Omental fat pad (tissue), 4 donors: ENCODE measurements around the gene LRRC71. TPM values are rescaled to one million over a fixed set of nuclear protein-coding genes. Genes with fewer than 3 reads are reported as not detected.
"Not testable (repeated sequence)": the region's sequence is repeated elsewhere in the genome, so short reads cannot be mapped to it uniquely, and the experiment has no call there.

Source experiments
- ATAC-seq: fragments of 150-250 bp; one replicate; pipeline ENCODE4 v1.9.1; 2016; ENCODE audit warnings: mild to moderate bottlenecking, moderate library complexity; ENCODE audit not compliant: low FRiP score
- DNase-seq: peaks from one replicate; pipeline ENCODE4 v3.0.0-alpha.2; 2019; ENCODE audit warnings: low spot score
- CTCF ChIP-seq, 3 donors: fragments of 450-650 bp; IDR thresholded peaks; one replicate each; pipeline ENCODE4 v1.5.1; 2016 to 2017; ENCODE audit warnings: antibody characterized with exemption in 3 of 3, mild to moderate bottlenecking in 3 of 3, moderate library complexity in 2 of 3
- total RNA-seq, 4 donors: library from RNA; depleted of rRNA; stranded (reverse); fragments of >200 nt; gene quantifications; one replicate each; pipeline ENCODE4 v1.1.0, GENCODE V29; 2016

LRRC71 gene
- total RNA-seq, 4 donors from 2014 or later: not detected

DNA sequence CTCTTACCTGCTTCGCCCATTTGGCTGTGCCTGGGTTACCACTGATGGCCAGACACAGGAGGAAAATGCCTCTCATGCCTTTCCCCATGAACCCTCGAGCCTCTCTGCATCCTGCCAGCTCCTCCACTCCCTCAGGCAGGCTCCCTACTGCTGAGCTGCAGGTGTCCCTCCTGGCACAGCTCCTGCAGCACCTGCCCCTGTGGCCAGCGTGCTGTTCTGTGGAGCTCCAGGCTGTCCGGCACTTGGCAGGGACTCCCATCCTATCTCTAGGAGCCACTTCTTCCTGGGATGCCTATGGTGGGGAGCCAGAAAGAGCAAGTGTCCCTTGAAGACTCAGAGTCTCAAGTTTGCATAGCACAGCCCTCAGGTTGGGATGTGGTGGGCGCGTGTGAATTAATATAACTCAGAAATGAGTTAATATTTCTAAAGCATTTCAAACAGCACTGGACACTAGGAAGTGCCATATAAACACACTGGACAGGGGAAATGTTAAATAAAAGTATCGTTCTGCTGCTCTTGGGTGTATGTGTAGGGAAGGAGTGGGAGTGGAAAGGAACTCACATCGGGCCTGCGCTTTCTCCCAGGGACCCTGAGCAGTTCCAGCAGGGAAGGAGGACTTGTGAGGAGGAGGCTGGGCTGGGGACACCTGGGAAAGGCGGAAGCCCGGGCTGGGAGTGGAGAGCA, 2.7 kb downstream of the LRRC71 start:
- TF ChIP-seq CTCF (IDR thresholded peaks at IDR 0.05): no peak
- DNase-seq: no peak
- no peak for ATAC-seq

- DNase-seq: no peak
- no peak for ATAC-seq
- TF ChIP-seq CTCF (IDR thresholded peaks at IDR 0.05): no peak
Observed at GRCh38 chr1:156923670-156924477, 3.4 kb downstream of the LRRC71 start.

DNA sequence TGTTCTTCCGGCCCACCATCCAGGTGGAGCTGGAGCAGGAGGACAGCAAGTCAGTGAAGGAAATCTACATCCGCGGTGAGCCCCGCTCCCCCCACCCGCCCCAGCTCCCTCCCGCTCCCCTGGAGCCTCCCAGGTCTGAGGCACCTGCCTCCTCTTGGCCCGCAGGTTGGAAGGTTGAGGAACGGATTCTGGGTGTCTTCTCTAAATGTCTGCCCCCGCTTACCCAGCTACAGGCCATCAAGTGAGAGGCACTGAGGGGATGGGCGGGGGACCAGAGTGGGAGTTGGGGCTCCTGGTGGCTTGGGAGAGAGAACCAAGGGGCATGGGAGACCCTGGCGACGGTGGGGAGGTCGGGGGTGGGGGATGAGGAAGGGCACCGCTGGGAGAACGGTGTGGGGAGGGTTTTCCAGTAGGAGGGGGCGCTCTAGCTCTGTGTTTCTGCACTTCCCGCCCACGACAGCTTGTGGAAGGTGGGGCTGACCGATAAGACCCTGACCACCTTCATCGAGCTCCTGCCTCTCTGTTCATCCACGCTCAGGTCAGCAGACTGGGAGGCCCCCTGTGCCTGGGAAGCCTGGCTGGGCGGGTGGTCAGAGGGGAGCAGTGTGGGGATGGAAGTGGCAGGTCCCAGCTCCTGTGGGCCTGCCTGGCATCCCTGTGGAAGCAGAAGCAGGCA, 4.2 kb downstream of the LRRC71 start:
- no peak for TF ChIP-seq CTCF (IDR thresholded peaks at IDR 0.05)
- no peak for ATAC-seq
- DNase-seq: no peak

GRCh38 chr1:156925154-156926010, 5.0 kb downstream of the LRRC71 start:
- ATAC-seq (no peak), DNase-seq (no peak)
- TF ChIP-seq CTCF (IDR thresholded peaks at IDR 0.05): no peak

- ATAC-seq: no peak
- no peak for DNase-seq
- TF ChIP-seq CTCF (IDR thresholded peaks at IDR 0.05): no peak
Observed at GRCh38 chr1:156926175-156926574, 5.7 kb downstream of the LRRC71 start.

DNA sequence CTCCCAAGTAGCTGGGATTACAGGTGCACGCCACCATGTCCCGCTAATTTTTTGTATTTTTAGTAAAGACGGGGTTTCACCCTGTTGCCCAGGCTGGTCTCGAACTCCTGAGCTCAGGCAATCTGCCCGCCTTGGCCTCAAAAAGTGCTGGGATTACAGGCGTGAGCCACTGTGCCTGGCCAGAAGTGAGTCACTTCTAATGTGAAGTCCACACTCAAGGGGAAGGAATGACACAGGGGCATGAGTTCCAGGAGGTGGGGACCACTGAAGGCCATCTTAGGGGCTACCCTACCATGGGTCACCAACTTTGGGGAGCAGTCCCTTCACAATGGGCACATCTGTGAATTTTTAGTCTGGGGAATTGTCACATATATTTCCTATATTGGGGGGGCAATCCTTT, 6.3 kb downstream of the LRRC71 start:
- DNase-seq: not testable (repeated sequence)

More for the DNA sequence above, 6.3 kb downstream of the LRRC71 start:
- ATAC-seq: not testable (repeated sequence)
